GM18505 (cell line): ENCODE data around the gene SMCO2.

Source experiments
- ATAC-seq: cut with Tn5 transposase; IDR thresholded peaks from one replicate; pipeline ENCODE4 v1.9.1; 2021; ENCODE audit not compliant: unreplicated experiment
- POLR2A ChIP-seq: IDR thresholded peaks from 4 replicates; pipeline ENCODE4 v1.6.1; 2011; ENCODE audit warnings: borderline replicate concordance; ENCODE audit not compliant: insufficient read depth, insufficient read length; ENCODE audit errors: extremely low read depth

Gene SMCO2

GRCh38 chr12:27462851-27463250, 16.3 kb downstream of the SMCO2 start:
- no peak for TF ChIP-seq POLR2A
- ATAC-seq = no peak

- no peak for ATAC-seq
- no peak for TF ChIP-seq POLR2A
Observed at GRCh38 chr12:27463511-27464219, 17.1 kb downstream of the SMCO2 start.

DNA sequence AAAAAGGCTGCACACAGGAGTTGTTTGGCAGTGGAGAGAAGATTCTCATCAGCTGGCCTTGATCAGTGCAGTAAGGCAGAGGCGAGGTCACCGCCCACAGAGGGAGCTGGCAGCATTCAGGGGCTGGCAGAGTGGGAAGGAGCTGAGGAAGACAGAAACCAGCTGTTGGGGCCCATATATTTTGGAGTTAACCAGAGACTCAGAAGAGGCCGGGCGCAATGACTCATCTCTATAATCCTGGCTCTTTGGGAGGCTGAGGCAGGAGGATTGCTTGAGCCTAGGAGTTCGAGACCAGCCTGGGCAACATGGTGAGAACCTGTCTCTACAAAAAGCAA, 17.7 kb downstream of the SMCO2 start:
- ATAC-seq = no peak
- no peak for TF ChIP-seq POLR2A

DNA sequence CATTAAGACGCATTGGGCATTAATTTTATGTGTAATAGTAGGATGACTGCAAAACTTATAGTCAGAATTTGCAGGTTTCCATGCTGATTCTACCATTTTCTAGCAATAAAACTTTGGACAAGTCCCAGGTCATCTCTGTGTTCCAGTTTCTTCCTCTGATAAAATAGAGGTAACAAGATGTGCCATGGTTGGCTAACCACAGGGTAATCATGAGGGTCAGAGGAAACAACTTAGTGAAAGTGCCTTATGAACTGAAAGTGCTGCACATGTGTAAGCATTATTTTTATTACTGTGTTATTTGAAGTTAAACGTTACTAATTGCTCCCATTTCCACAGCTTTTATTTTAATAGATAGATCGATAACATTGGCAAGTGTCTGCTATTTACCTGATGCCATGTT, 21.1 kb downstream of the SMCO2 start:
- no peak for TF ChIP-seq POLR2A
- no peak for ATAC-seq

GRCh38 chr12:27468241-27468640, 21.7 kb downstream of the SMCO2 start:
- TF ChIP-seq POLR2A = no peak
- ATAC-seq = no peak

GRCh38 chr12:27469176-27469736, 22.7 kb downstream of the SMCO2 start:
- TF ChIP-seq POLR2A = no peak
- ATAC-seq = no peak

DNA sequence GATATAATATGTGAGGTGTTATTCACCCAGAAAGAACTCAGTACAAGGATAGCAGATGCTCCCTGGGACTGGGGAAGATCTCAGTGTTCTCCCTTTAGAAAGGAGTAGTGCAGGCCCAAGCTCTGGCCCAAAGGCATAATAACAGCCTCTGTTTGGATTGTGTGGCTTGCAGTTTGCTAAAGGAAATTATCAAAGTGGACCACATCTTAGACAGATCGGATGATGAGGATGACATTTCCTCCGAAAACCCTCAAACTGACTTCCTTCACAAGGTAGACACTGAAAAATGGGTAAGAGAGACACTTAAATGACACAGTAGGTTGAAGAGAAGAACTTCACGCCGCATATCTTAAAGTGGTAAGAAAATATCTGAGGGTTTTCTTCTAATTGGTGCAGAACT, 26.1 kb downstream of the SMCO2 start:
- no peak for TF ChIP-seq POLR2A
- ATAC-seq = no peak

DNA sequence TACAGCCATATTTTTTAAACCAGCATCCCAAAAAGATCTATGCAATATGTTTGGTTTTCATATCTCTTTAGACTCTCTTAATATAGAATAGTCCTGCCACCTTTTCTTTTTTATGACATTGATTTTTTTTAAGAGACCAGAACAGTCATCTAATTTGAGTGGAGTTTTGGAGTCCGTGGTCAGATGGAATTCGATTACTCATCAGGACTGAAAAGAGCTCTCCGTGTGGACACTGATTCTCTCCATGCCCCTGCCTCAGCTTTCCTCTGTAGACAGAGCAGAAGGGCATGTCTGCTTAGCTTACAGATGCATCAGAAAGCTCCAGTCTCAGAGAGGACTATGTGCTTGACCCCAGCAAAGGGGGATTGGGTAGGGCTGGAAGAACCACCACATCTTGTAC, 27.8 kb downstream of the SMCO2 start:
- no peak for ATAC-seq
- no peak for TF ChIP-seq POLR2A

DNA sequence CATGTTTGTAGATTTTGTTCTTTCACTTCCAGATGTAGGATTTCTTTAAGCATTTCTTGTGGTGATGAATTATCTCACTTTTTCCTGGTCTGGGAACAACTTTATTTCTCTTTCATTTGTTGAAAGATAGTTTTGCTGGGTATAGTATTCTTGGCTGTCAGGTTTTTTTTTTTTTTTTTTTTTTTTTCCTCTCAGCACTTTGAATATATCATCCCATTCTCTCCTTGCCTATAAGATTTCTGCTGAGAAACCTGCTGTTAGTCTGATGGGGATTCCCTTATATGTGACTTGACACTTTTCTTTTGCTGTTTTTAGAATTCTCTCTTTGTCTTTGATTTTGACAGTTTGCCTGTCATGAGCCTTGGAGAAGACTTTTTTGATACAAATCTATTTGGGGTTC, 30.5 kb downstream of the SMCO2 start:
- ATAC-seq = no peak

GRCh38 chr12:27478949-27479348, 32.4 kb downstream of the SMCO2 start:
- ATAC-seq = no peak
- TF ChIP-seq POLR2A = no peak

More for the DNA sequence above, 30.5 kb downstream of the SMCO2 start:
- TF ChIP-seq POLR2A = no peak

DNA sequence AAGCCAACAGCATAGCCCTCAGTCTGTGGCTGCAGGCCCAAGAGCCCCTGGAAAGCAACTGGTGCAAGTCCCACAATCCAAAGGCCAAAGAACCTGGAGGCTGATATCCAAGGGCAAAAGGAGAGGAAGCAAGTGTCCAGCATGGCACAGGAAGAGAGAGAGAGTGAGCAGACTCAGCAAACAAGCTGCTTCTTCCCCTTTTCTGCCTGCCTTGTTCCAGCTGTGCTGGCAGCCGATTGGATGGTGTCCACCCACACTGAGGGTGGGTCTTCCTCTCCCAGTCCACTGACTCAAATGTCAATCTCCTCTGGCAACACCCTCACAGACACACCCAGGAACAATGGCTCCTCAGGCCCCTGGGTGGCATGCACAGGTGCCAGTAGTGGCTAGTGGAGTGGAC, 33.5 kb downstream of the SMCO2 start:
- no peak for ATAC-seq
- no peak for TF ChIP-seq POLR2A

- no peak for TF ChIP-seq POLR2A
- ATAC-seq = no peak
Observed at GRCh38 chr12:27486961-27487360, 40.4 kb downstream of the SMCO2 start.

DNA sequence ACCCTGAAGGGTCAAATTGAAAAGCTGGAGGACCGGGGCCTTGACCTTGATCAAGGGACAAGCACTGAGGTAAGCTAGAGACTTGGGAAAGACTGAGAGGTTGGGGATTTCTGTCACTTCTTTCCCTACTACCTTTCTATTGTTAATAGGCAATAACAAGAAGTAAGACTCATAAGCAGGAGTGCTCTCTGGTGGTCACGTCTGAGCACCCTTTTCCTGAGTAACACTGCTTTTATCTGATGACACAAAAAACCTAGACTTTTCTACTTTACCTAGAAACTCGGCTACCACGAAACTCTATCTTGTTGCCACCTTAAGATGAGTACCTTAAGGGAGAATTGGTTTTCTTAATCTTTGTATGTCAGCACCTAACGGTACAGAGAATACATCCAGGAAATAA, 41.9 kb downstream of the SMCO2 start:
- ATAC-seq = no peak
- no peak for TF ChIP-seq POLR2A

DNA sequence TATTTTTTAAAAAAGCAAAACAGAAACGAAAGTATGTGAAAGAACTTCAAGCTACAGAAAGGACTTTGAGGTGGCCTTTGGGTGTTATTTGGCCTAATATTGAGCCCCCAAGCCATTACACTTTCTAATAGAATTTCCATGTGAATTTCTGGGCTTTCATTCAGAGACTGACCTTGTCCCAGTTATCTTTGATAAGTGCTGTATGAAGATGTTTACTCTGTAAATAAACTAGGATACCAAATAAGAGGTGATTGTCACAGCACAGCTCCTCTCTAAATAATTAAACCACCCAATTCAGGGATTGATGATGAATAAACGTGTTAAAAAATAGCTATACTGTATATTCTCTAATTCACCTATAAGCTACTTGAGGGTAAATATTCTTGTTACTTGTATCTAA, 44.7 kb downstream of the SMCO2 start:
- no peak for TF ChIP-seq POLR2A
- ATAC-seq = no peak
